Upper lobe of left lung (tissue), 4 donors: ENCODE measurements around the gene C4B.
"Not testable (repeated sequence)": the region's sequence is repeated elsewhere in the genome, so short reads cannot be mapped to it uniquely, and the experiment has no call there.

Experiments
- CTCF ChIP-seq, 6 experiments: fragments of 450-650 bp in 4 of 6; fragments of 200-600 bp in 2 of 6; sonication (generic) in 2 of 6; IDR thresholded peaks; one replicate each; pipeline ENCODE4 v1.5.1; 2016 to 2019; ENCODE audit warnings: antibody characterized with exemption in 6 of 6
- POLR2A ChIP-seq, 4 donors: fragments of 450-650 bp; IDR thresholded peaks; one replicate each; pipeline ENCODE4 v1.5.1; 2016 to 2017; ENCODE audit warnings: antibody characterized with exemption in 4 of 4, mild to moderate bottlenecking in 2 of 4
- POLR2AphosphoS5 ChIP-seq, 2 donors: sonication (generic); formaldehyde crosslinking; IDR thresholded peaks; one replicate each; pipeline ENCODE4 v1.5.1; 2017; ENCODE audit warnings: antibody characterized with exemption in 2 of 2

DNA sequence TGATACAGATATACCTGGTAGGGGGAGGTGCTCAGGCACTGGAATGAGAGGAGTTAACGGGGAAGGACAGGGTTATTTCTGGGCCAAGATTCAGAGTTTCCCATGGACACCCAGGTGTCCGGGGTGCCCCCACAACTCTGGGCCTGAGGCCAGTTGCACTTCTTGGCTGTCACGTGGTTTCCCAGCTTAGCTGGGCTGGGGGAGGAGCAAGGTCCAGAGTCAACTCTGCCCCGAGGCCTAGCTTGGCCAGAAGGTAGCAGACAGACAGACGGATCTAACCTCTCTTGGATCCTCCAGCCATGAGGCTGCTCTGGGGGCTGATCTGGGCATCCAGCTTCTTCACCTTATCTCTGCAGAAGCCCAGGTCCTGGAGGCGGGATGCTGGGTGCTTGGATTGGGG lies at the start of gene C4B:
- TF ChIP-seq POLR2AphosphoS5, CTCF, POLR2A (IDR thresholded peaks at IDR 0.05): not testable (repeated sequence)
